ENCODE data around the gene MCM10.

DNA sequence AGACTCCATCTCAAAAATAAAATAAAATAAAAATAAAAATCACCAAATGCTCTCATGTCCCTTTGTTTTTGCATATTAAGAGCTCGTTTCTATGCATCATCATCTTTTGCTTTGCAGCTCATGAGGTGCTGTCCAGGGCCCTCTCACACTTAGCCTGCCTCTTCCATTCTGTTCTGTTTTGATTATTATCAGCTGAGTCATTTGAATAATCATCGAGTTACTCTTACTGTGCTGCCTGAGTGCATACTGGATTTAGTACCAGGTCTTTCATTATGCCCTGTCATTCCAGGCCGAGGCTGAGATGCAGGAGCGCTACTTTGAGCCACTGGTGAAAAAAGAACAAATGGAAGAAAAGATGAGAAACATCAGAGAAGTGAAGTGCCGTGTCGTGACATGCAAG lies 39.8 kb downstream of the MCM10 start:
- TF ChIP-seq, protein P1, sequence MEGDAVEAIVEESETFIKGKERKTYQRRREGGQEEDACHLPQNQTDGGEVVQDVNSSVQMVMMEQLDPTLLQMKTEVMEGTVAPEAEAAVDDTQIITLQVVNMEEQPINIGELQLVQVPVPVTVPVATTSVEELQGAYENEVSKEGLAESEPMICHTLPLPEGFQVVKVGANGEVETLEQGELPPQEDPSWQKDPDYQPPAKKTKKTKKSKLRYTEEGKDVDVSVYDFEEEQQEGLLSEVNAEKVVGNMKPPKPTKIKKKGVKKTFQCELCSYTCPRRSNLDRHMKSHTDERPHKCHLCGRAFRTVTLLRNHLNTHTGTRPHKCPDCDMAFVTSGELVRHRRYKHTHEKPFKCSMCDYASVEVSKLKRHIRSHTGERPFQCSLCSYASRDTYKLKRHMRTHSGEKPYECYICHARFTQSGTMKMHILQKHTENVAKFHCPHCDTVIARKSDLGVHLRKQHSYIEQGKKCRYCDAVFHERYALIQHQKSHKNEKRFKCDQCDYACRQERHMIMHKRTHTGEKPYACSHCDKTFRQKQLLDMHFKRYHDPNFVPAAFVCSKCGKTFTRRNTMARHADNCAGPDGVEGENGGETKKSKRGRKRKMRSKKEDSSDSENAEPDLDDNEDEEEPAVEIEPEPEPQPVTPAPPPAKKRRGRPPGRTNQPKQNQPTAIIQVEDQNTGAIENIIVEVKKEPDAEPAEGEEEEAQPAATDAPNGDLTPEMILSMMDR (conservative IDR thresholded peaks at IDR 0.05 in 1 of 2, IDR thresholded peaks at IDR 0.05 in 1 of 2; ENCODE audit: extremely low read depth in 1 of 2, insufficient read depth in 1 of 2, low read depth in 1 of 2, low read length in 2 of 2) = no peak
- no peak for TF ChIP-seq EZH2 (IDR thresholded peaks at IDR 0.05; ENCODE audit: borderline replicate concordance, low read length)
